Small intestine (tissue), 7 donors: ENCODE measurements around the gene TMEM156. TPM values are rescaled to one million over a fixed set of nuclear protein-coding genes. Genes with fewer than 3 reads are reported as not detected.

Source experiments
- DNase-seq, 2 donors: peaks; one replicate each; pipeline versions ENCODE4 v3.0.0 to v3.0.0-alpha.2; 2013
- FAIRE-seq: peaks from 2 replicates; lab custom pipeline; 2012; peaks lifted over from hg19 to GRCh38; lab: Jason Lieb, UNC
- H3K27ac ChIP-seq, 3 donors: one replicate each; pipeline ENCODE4 v1.5.1; 2013; ENCODE audit warnings: low read length in 2 of 3, mild to moderate bottlenecking in 2 of 3, control low read depth in 1 of 3, inconsistent platforms in 1 of 3, low read depth in 1 of 3, moderate library complexity in 1 of 3
- H3K27me3 ChIP-seq, 3 donors: one replicate each; pipeline ENCODE4 v1.6.1; 2013; ENCODE audit warnings: low read length in 3 of 3, inconsistent platforms in 1 of 3; ENCODE audit not compliant: control insufficient read depth in 3 of 3, insufficient read depth in 3 of 3
- H3K36me3 ChIP-seq, 3 donors: one replicate each; pipeline ENCODE4 v1.6.1; 2013; ENCODE audit warnings: low read length in 3 of 3, inconsistent platforms in 1 of 3, low read depth in 1 of 3, mild to moderate bottlenecking in 1 of 3, moderate library complexity in 1 of 3; ENCODE audit not compliant: control insufficient read depth in 3 of 3, insufficient read depth in 2 of 3
- H3K4me1 ChIP-seq, 3 donors: one replicate each; pipeline ENCODE4 v1.6.1; 2013; ENCODE audit warnings: low read length in 2 of 3, inconsistent platforms in 1 of 3, low read depth in 1 of 3, mild to moderate bottlenecking in 1 of 3, moderate library complexity in 1 of 3; ENCODE audit not compliant: control insufficient read depth in 3 of 3, insufficient read depth in 2 of 3
- H3K4me3 ChIP-seq, 3 donors: one replicate each; pipeline ENCODE4 v1.5.1; 2013; ENCODE audit warnings: low read length in 3 of 3, control low read depth in 1 of 3, inconsistent platforms in 1 of 3, low read depth in 1 of 3, mild to moderate bottlenecking in 1 of 3, moderate library complexity in 1 of 3
- H3K9me3 ChIP-seq, 2 donors: one replicate each; pipeline ENCODE4 v1.6.1; 2013; ENCODE audit warnings: low read depth in 1 of 2, low read length in 1 of 2; ENCODE audit not compliant: control insufficient read depth in 2 of 2, insufficient read depth in 1 of 2
- WGBS, 3 donors: extraction: QIAGEN DNeasy Blood & Tissue Kit; methylation state at CpG; one replicate each; pipeline ENCODE4 v1.1.7; 2013; 5-methylcytosine and 5-hydroxymethylcytosine counted together
- polyA plus RNA-seq, 4 donors: library from polyadenylated mRNA; stranded (reverse) in 3 of 4; unstranded in 1 of 4; fragments of 200-250 nt in 3 of 4; fragments of 120-200 nt in 1 of 4; gene quantifications; one replicate each; pipeline versions ENCODE4 v1.2.1 to v1.2.3, GENCODE V29; 2013
- donor health status: healthy with polysubstance abuse.
- donor health status: control.
- donor health status: control.
- donor health status: Bipolar disorder and iron deficiency.
- donor health status: healthy.

Gene TMEM156
- polyA plus RNA-seq, 4 donors = 1.2 to 2.2 (median 1.4) TPM; not detected in 1

DNA sequence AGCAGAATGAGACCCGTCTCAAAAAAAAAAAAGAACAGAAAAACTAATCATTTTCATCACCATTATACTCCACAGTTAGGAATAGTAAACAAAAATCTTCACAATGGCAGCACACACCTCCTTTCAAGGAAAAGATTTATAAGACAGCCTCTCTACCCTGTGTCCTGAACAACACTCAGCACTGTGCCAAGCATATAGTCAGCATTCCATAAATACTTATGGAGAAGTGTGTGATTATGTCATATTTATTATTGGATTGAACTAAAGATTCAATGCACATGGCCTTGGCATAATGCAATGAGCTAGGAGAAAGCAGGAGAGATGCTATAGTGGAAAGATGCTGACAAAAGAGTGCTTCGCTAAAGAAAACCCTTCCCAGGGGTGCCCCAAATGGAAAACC lies 112.0 kb downstream of the TMEM156 start:
- Histone ChIP-seq H3K27me3 (no peaks in the 10 kb centered on the region), H3K36me3 (peaks cover 5 to 49% (median 9%) of the 10 kb centered on the region in 3 donors), H3K9me3 (no peaks in the 10 kb centered on the region), H3K27ac (no peak overlapping the region), H3K4me3 (no peak overlapping the region), H3K4me1 (no peaks in the 10 kb centered on the region)
- DNase-seq (no peak), FAIRE-seq (no peak)
- 89 to 100% (median 91%) methylated on average over 2 of the region's 2 CpGs for WGBS, 3 donors

GRCh38 chr4:38919494-38919893 lies 112.7 kb downstream of the TMEM156 start:
- H3K36me3 ChIP-seq = peaks cover 10 to 54% (median 10%) of the 10 kb centered on the region in 3 donors
- H3K4me1 ChIP-seq = no peaks in the 10 kb centered on the region
- no peak for FAIRE-seq
- WGBS, 3 donors = 97 to 100% (median 100%) methylated on average over 3 of the region's 3 CpGs
- H3K9me3 ChIP-seq = no peaks in the 10 kb centered on the region
- H3K4me3 ChIP-seq = no peak overlapping the region
- H3K27ac ChIP-seq = no peak overlapping the region
- H3K27me3 ChIP-seq = no peaks in the 10 kb centered on the region
- DNase-seq = no peak

- Histone ChIP-seq H3K4me3 (no peak overlapping the region), H3K4me1 (no peaks in the 10 kb centered on the region), H3K27ac (no peak overlapping the region), H3K9me3 (no peaks in the 10 kb centered on the region), H3K36me3 (peaks cover 10 to 62% (median 10%) of the 10 kb centered on the region in 3 donors), H3K27me3 (no peaks in the 10 kb centered on the region)
- no peak for DNase-seq
- no peak for FAIRE-seq
- 85 to 95% (median 85%) methylated on average over 8 of the region's 8 CpGs for whole genome bisulfite sequencing, 3 donors
These were observed 114.7 kb downstream of the TMEM156 start for GRCh38 chr4:38917481-38918025.

Other genes with a start within 250 kb of the TMEM156 start
- gene TLR10, start 249.4 kb downstream of the TMEM156 start, polyA plus RNA-seq = 1 to 10 TPM in 1 of 4 donors, under 1 TPM in 2, not detected in 1; 0.22 to 1.7 (median 0.52) TPM
- 1 to 10 TPM in 3 of 4 donors, under 1 TPM in 1; 0.54 to 4.6 (median 1.8) TPM for gene TLR1, start 227.6 kb downstream of the TMEM156 start, polyA plus RNA-seq
- gene TLR6, start 175.6 kb downstream of the TMEM156 start, polyA plus RNA-seq = 1 to 10 TPM in 1 of 4 donors, under 1 TPM in 3; under 0.01 to 1.3 (median 0.37) TPM
- gene FAM114A1, start 164.6 kb downstream of the TMEM156 start, polyA plus RNA-seq = 10 to 100 TPM; 11.3 to 34.6 (median 25.2) TPM
- gene KLHL5, start 29.8 kb upstream of the TMEM156 start, polyA plus RNA-seq = 10 to 100 TPM in 2 of 4 donors, 1 to 10 TPM in 2; 4.5 to 18.9 (median 9.3) TPM
- 10 to 100 TPM in 2 of 4 donors, 1 to 10 TPM in 2; 3.4 to 18.7 (median 9.2) TPM for gene WDR19, start 150.1 kb upstream of the TMEM156 start, polyA plus RNA-seq